BLaER1 (cell line): ENCODE results near the gene HOGA1.

Source experiments
- H3K27ac ChIP-seq: shearing (Covaris generic); formaldehyde crosslinking; 2 replicates; pipeline ENCODE4 v1.8.1; 2022
- H3K27me3 ChIP-seq: shearing (Covaris generic); formaldehyde crosslinking; 2 replicates; pipeline ENCODE4 v1.8.1; 2022
- H3K36me3 ChIP-seq: shearing (Covaris generic); formaldehyde crosslinking; 2 replicates; pipeline ENCODE4 v1.8.1; 2022
- H3K4me1 ChIP-seq: shearing (Covaris generic); formaldehyde crosslinking; 2 replicates; pipeline ENCODE4 v1.8.1; 2022
- H3K4me2 ChIP-seq: shearing (Covaris generic); formaldehyde crosslinking; 2 replicates; pipeline ENCODE4 v1.8.1; 2022
- H3K4me3 ChIP-seq: shearing (Covaris generic); formaldehyde crosslinking; 2 replicates; pipeline ENCODE4 v1.8.1; 2022
- H3K9ac ChIP-seq: shearing (Covaris generic); formaldehyde crosslinking; 2 replicates; pipeline ENCODE4 v1.8.1; 2022
- H3K9me3 ChIP-seq: shearing (Covaris generic); formaldehyde crosslinking; 2 replicates; pipeline ENCODE4 v1.8.1; 2022
- H4K20me1 ChIP-seq: shearing (Covaris generic); formaldehyde crosslinking; 2 replicates; pipeline ENCODE4 v1.8.1; 2022
- Cebpa-rat ChIP-seq: shearing (Covaris generic); IDR thresholded peaks from 2 replicates; pipeline ENCODE4 v1.8.1; 2022

HOGA1 gene

GRCh38 chr10:97582169-97582568, 2.0 kb upstream of the HOGA1 start:
- Histone ChIP-seq H3K4me1 (no peaks in the 10 kb centered on the region), H3K4me3 (no peak overlapping the region), H4K20me1 (no peaks in the 10 kb centered on the region), H3K27me3 (no peaks in the 10 kb centered on the region), H3K9ac (no peak overlapping the region), H3K9me3 (no peaks in the 10 kb centered on the region), H3K4me2 (no peak overlapping the region), H3K27ac (no peak overlapping the region), H3K36me3 (no peaks in the 10 kb centered on the region)
- no peak for TF ChIP-seq Cebpa-rat

- H3K27ac ChIP-seq = no peak overlapping the region
- no peaks in the 10 kb centered on the region for H4K20me1 ChIP-seq
- H3K9ac ChIP-seq = no peak overlapping the region
- no peaks in the 10 kb centered on the region for H3K9me3 ChIP-seq
- no peak overlapping the region for H3K4me3 ChIP-seq
- no peaks in the 10 kb centered on the region for H3K36me3 ChIP-seq
- no peaks in the 10 kb centered on the region for H3K4me1 ChIP-seq
- H3K27me3 ChIP-seq = no peaks in the 10 kb centered on the region
- H3K4me2 ChIP-seq = no peak overlapping the region
- TF ChIP-seq Cebpa-rat = no peak
These were observed 713 bp upstream of the HOGA1 start for GRCh38 chr10:97583476-97583875.

- no peaks in the 10 kb centered on the region for H3K36me3 ChIP-seq
- no peaks in the 10 kb centered on the region for H4K20me1 ChIP-seq
- H3K4me3 ChIP-seq = no peak overlapping the region
- H3K9me3 ChIP-seq = no peaks in the 10 kb centered on the region
- H3K9ac ChIP-seq = no peak overlapping the region
- no peak overlapping the region for H3K27ac ChIP-seq
- no peak overlapping the region for H3K4me2 ChIP-seq
- H3K4me1 ChIP-seq = no peaks in the 10 kb centered on the region
- no peaks in the 10 kb centered on the region for H3K27me3 ChIP-seq
- TF ChIP-seq Cebpa-rat = no peak
These were observed 729 bp downstream of the HOGA1 start for GRCh38 chr10:97584798-97585438.

- H3K9me3 ChIP-seq = no peaks in the 10 kb centered on the region
- no peak for TF ChIP-seq Cebpa-rat
- no peak overlapping the region for H3K9ac ChIP-seq
- no peak overlapping the region for H3K4me3 ChIP-seq
- 0 out of 2 replicates have a peak, but pooled peaks cover under 1% of the 10 kb centered on the region for H3K4me1 ChIP-seq
- no peaks in the 10 kb centered on the region for H3K36me3 ChIP-seq
- no peaks in the 10 kb centered on the region for H3K27me3 ChIP-seq
- no peaks in the 10 kb centered on the region for H4K20me1 ChIP-seq
- no peak overlapping the region for H3K27ac ChIP-seq
- H3K4me2 ChIP-seq = no peak overlapping the region
These were observed 1.2 kb downstream of the HOGA1 start for GRCh38 chr10:97585439-97585811.

DNA sequence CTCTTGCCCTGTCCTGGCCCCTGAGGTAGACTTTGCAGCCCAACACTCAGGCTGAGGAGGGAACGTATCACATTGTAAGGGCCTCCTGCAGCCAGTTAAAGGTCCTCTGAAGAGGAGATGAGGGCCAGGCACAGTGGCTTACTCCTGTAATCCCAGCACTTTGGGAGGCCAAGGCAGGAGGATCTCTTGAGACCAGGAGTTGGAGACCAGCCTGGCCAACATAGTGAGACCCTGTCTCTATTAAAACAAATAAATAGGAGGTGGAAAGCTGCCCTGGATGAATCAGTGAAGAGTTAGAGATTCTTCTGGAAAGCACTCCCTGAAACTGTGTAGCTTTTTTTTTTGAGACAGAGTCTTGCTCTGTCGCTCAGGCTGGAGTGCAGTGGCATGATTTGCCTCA, 3.0 kb downstream of the HOGA1 start:
- Histone ChIP-seq H3K36me3 (no peaks in the 10 kb centered on the region), H3K4me1 (peaks cover 17% of the 10 kb centered on the region), H4K20me1 (no peaks in the 10 kb centered on the region), H3K4me3 (no peak overlapping the region), H3K27ac (no peak overlapping the region), H3K9ac (no peak overlapping the region), H3K9me3 (no peaks in the 10 kb centered on the region), H3K4me2 (no peak overlapping the region), H3K27me3 (no peaks in the 10 kb centered on the region)
- no peak for TF ChIP-seq Cebpa-rat

GRCh38 chr10:97589479-97589878, 5.3 kb downstream of the HOGA1 start, which contains the start of gene C10orf62:
TSS of gene C10orf62 (plus strand) at chr10:97589721. CDS start at chr10:97589898, 177 bp downstream.
- Histone ChIP-seq H3K9me3 (no peaks in the 10 kb centered on the region), H4K20me1 (no peaks in the 10 kb centered on the region), H3K9ac (no peak within 1 kb of the TSS), H3K4me3 (no peak within 1 kb of the TSS), H3K4me1 (peaks cover 17% of the 10 kb centered on the region), H3K36me3 (no peaks in the 10 kb centered on the region), H3K27me3 (no peaks in the 10 kb centered on the region), H3K27ac (no peak within 1 kb of the TSS), H3K4me2 (no peak within 1 kb of the TSS)
- no peak for TF ChIP-seq Cebpa-rat

GRCh38 chr10:97590082-97590747, 6.0 kb downstream of the HOGA1 start:
- Histone ChIP-seq H3K27me3 (no peaks in the 10 kb centered on the region), H3K9me3 (no peaks in the 10 kb centered on the region), H3K36me3 (no peaks in the 10 kb centered on the region), H3K27ac (no peak overlapping the region), H3K4me2 (no peak overlapping the region), H4K20me1 (no peaks in the 10 kb centered on the region), H3K4me1 (peaks cover 17% of the 10 kb centered on the region), H3K9ac (no peak overlapping the region), H3K4me3 (no peak overlapping the region)
- TF ChIP-seq Cebpa-rat = no peak

DNA sequence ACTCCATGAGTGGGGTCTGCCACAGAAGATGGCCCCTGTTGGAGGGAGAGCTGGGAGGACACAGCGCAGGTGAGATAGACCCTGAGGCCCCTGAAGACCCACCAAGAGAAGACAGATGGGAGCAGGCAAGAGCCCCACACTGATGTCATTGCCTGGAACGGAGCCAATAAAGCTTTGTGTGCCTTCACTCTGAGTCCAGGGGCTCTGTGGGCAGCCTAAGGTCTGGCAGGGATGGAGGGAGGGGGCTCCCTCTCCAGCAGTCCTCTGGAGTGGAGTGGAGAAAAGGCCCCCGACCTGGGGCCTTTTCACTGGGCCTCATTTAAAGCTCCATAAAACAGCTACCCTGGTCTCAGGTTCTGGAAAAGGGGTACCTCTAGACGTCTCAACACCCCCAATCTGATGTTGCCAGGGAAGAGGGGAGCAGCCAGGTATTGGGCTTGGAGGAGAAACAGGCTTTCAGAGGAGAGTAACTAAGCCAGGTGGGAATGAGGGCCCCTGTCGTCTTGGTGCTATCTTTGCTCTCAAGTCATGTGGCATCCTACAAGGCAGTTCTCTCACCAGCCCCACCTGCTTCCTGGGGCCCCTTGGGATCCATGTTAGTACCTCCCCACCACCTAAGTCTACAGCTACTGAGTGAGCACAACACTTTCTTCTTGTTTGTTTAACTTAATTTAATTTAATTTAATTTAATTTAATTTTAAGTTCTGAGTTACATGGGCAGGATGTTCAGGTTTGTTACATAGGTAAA, 6.7 kb downstream of the HOGA1 start:
- Histone ChIP-seq H3K4me1 (peaks cover 17% of the 10 kb centered on the region), H3K4me3 (no peak overlapping the region), H4K20me1 (no peaks in the 10 kb centered on the region), H3K36me3 (no peaks in the 10 kb centered on the region), H3K9me3 (no peaks in the 10 kb centered on the region), H3K27me3 (no peaks in the 10 kb centered on the region), H3K27ac (no peak overlapping the region), H3K4me2 (peak overlapping the region; percentile 30), H3K9ac (no peak overlapping the region)
- no peak for TF ChIP-seq Cebpa-rat

GRCh38 chr10:97593421-97593820, 9.2 kb downstream of the HOGA1 start:
- Histone ChIP-seq H3K27ac (no peak overlapping the region), H3K4me1 (peaks cover 18% of the 10 kb centered on the region), H3K4me3 (no peak overlapping the region), H3K27me3 (no peaks in the 10 kb centered on the region), H3K36me3 (no peaks in the 10 kb centered on the region), H3K9me3 (no peaks in the 10 kb centered on the region), H3K4me2 (no peak overlapping the region), H4K20me1 (no peaks in the 10 kb centered on the region), H3K9ac (no peak overlapping the region)
- no peak for TF ChIP-seq Cebpa-rat
